HepG2 (cell line): ENCODE results near the gene NPSR1. TPM values are rescaled to one million over a fixed set of nuclear protein-coding genes. Genes with fewer than 3 reads are reported as not detected.

Source experiments
- CHD2 ChIP-seq: IDR thresholded peaks from 2 replicates; pipeline ENCODE4 v1.6.1; 2011; ENCODE audit warnings: low read depth, low read length, improper control_type of control experiment
- FOSL2 ChIP-seq: sonication (generic); formaldehyde crosslinking; IDR thresholded peaks from 2 replicates; pipeline ENCODE4 v1.4.0; 2020; ENCODE audit warnings: missing genetic modification reagents
- GATAD2A ChIP-seq: IDR thresholded peaks from 2 replicates; pipeline ENCODE4 v1.6.1; 2016
- HNF4A ChIP-seq: sonication (generic); formaldehyde crosslinking; IDR thresholded peaks from 2 replicates; pipeline ENCODE4 v1.4.0; 2020; ENCODE audit warnings: missing genetic modification reagents
- LCORL ChIP-seq, 2 experiments: fragments of 450-650 bp in 1 of 2; sonication (generic) in 1 of 2; formaldehyde crosslinking in 1 of 2; IDR thresholded peaks; 2 replicates each; pipeline versions ENCODE4 v1.5.0 to v1.6.1; 2017 to 2020; ENCODE audit warnings: antibody characterized with exemption in 1 of 2, missing genetic modification reagents in 1 of 2
- NFE2L2 ChIP-seq: fragments of 150-350 bp; IDR thresholded peaks from 2 replicates; pipeline ENCODE4 v1.6.1; 2014; ENCODE audit warnings: low read length
- NFYC ChIP-seq: IDR thresholded peaks from 2 replicates; pipeline ENCODE4 v1.6.1; 2016; ENCODE audit warnings: missing genetic modification reagents, missing compliant biosample characterization
- NR2F6 ChIP-seq, 2 experiments: IDR thresholded peaks; 2 replicates each; pipeline ENCODE4 v1.6.1; 2016; ENCODE audit warnings: antibody characterized with exemption in 1 of 2, mild to moderate bottlenecking in 1 of 2
- RFXAP ChIP-seq: sonication (generic); formaldehyde crosslinking; IDR thresholded peaks from 2 replicates; pipeline ENCODE4 v1.4.0; 2020; ENCODE audit warnings: missing genetic modification reagents, borderline replicate concordance
- SALL1 ChIP-seq: sonication (generic); formaldehyde crosslinking; IDR thresholded peaks from 2 replicates; pipeline ENCODE4 v1.8.0; 2022; ENCODE audit warnings: mild to moderate bottlenecking, missing genetic modification reagents
- SMC3 ChIP-seq: IDR thresholded peaks from 2 replicates; pipeline ENCODE4 v1.6.1; 2011; ENCODE audit warnings: low read length, improper control_type of control experiment
- STAG1 ChIP-seq: sonication (generic); formaldehyde crosslinking; IDR thresholded peaks from 2 replicates; pipeline ENCODE4 v1.4.0; 2020; ENCODE audit warnings: missing genetic modification reagents
- TEF ChIP-seq: sonication (generic); formaldehyde crosslinking; IDR thresholded peaks from 2 replicates; pipeline ENCODE4 v1.5.0; 2020; ENCODE audit warnings: missing genetic modification reagents
- TRIM24 ChIP-seq: sonication (generic); formaldehyde crosslinking; IDR thresholded peaks from 2 replicates; pipeline ENCODE4 v1.8.0; 2022; ENCODE audit warnings: mild to moderate bottlenecking, missing genetic modification reagents
- ZBTB20 ChIP-seq: sonication (generic); formaldehyde crosslinking; IDR thresholded peaks from 2 replicates; pipeline ENCODE4 v1.8.1; 2023; ENCODE audit warnings: missing genetic modification reagents, low read depth, mild to moderate bottlenecking, borderline replicate concordance
- ZMYM4 ChIP-seq: sonication (generic); formaldehyde crosslinking; IDR thresholded peaks from 2 replicates; pipeline ENCODE4 v1.8.1; 2023; ENCODE audit warnings: mild to moderate bottlenecking, missing genetic modification reagents
- ZNF496 ChIP-seq: sonication (generic); formaldehyde crosslinking; IDR thresholded peaks from 2 replicates; pipeline ENCODE4 v1.8.1; 2023; ENCODE audit warnings: mild to moderate bottlenecking, moderate library complexity, missing genetic modification reagents; ENCODE audit not compliant: insufficient replicate concordance
- ZNF644 ChIP-seq: IDR thresholded peaks from 2 replicates; pipeline ENCODE4 v1.6.1; 2016; ENCODE audit warnings: low read depth
- polyA plus RNA-seq, 8 experiments: library from polyadenylated mRNA; depleted of rRNA in 3 of 8; stranded (reverse) in 7 of 8; unstranded in 1 of 8; fragments of >200 nt; fragmentation: Illumina TruSeq in 4 of 8; extraction: Trizol in 4 of 8; gene quantifications; 2 replicates each; pipeline versions ENCODE4 v1.2.1 to v1.2.3, GENCODE V29; 2011 to 2016; ENCODE audit warnings: low read depth in 4 of 8, missing spikeins in 1 of 8, mixed read lengths in 1 of 8; ENCODE audit not compliant: insufficient read depth in 1 of 8
- total RNA-seq, 5 experiments: library from RNA; depleted of rRNA; stranded (reverse); fragments of >200 nt; fragmentation: Illumina TruSeq; extraction: Trizol; gene quantifications; 2 replicates each; pipeline ENCODE4 v1.2.3, GENCODE V29; 2016; ENCODE audit warnings: low read depth in 1 of 5
- TF ChIP-seq, protein P1 (sequence below), 2 experiments: sonication (generic) in 1 of 2; formaldehyde crosslinking in 1 of 2; IDR thresholded peaks; 2 replicates each; pipeline versions ENCODE4 v1.4.0 to v1.6.1; 2018 to 2020; ENCODE audit warnings: missing genetic modification reagents in 2 of 2, borderline replicate concordance in 1 of 2, low read depth in 1 of 2, mild to moderate bottlenecking in 1 of 2, missing biosample characterization in 1 of 2
- TF ChIP-seq, protein P2 (sequence below), 2 experiments: sonication (generic) in 1 of 2; formaldehyde crosslinking in 1 of 2; IDR thresholded peaks; 2 replicates each; pipeline versions ENCODE4 v1.4.0 to v1.6.1; 2016 to 2020; ENCODE audit warnings: borderline replicate concordance in 1 of 2, low read depth in 1 of 2, mild to moderate bottlenecking in 1 of 2, missing genetic modification reagents in 1 of 2
- TF ChIP-seq, protein P3 (sequence below): sonication (generic); formaldehyde crosslinking; IDR thresholded peaks from 2 replicates; pipeline ENCODE4 v1.5.1; 2020; ENCODE audit warnings: mild to moderate bottlenecking, missing genetic modification reagents, moderate library complexity

Gene NPSR1
- total and polyA plus RNA-seq, 2 of the 13 experiments (the other 11 are each of a cell fraction or from before 2014, with no cell fraction given), result not detected

DNA sequence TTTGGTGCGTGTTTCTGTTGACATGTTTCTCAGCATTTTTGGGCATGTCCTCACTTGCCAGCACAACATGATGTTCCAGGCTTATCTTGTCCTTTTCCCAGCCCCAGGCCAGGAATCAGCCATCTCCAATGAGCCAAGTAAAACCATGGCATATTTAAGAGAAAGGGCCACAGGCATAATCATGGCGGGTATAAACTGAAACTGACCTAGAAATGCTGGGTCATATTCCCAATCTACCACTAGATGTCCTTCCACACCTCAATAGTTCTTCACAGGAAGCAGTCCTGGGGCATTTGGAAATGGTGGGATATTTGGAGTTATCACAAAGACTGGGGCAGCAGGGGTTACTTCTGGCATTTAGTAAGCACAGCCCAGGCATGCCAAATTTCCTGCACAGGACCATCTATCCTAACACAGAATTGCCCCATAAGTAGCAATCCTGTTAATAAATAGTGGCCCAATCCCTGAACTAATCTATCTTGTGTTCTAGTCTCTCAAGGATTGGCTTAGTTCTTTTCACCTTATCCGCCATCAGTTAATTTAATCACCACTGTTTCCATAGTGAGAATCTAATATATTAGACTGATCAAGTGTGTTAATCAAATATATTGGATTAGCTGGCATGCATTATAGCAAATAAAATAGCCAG, 101.6 kb downstream of the NPSR1 start (continued):
- TF ChIP-seq, protein P1, sequence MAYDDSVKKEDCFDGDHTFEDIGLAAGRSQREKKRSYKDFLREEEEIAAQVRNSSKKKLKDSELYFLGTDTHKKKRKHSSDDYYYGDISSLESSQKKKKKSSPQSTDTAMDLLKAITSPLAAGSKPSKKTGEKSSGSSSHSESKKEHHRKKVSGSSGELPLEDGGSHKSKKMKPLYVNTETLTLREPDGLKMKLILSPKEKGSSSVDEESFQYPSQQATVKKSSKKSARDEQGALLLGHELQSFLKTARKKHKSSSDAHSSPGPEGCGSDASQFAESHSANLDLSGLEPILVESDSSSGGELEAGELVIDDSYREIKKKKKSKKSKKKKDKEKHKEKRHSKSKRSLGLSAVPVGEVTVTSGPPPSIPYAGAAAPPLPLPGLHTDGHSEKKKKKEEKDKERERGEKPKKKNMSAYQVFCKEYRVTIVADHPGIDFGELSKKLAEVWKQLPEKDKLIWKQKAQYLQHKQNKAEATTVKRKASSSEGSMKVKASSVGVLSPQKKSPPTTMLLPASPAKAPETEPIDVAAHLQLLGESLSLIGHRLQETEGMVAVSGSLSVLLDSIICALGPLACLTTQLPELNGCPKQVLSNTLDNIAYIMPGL (CRISPR knock-in tag; IDR thresholded peaks at IDR 0.05; ENCODE audit: borderline replicate concordance in 1 of 2, low read depth in 1 of 2), result 0 out of 4 replicates have a peak, but pooled peaks have one; percentile 29 to 51
- TF ChIP-seq STAG1 (CRISPR knock-in tag), result peak; percentile 76
- no peak for TF ChIP-seq TRIM24 (CRISPR knock-in tag)
- TF ChIP-seq LCORL (IDR thresholded peaks at IDR 0.05), result no peak
- peak; percentile 55 for TF ChIP-seq LCORL (CRISPR knock-in tag; IDR thresholded peaks at IDR 0.05)
- peak; percentile 45; the same call in 1 of the 2 replicates for TF ChIP-seq ZMYM4
- no peak for TF ChIP-seq NR2F6 (IDR thresholded peaks at IDR 0.05)
- TF ChIP-seq NR2F6 (CRISPR knock-in tag; IDR thresholded peaks at IDR 0.05), result no peak
- no peak for TF ChIP-seq ZNF496 (CRISPR knock-in tag)
- TF ChIP-seq ZBTB20 (CRISPR knock-in tag), result 0 out of 2 replicates have a peak, but pooled peaks have one; percentile 48
- 0 out of 2 replicates have a peak, but pooled peaks have one; percentile 7 for TF ChIP-seq NFE2L2
- TF ChIP-seq, protein P2, sequence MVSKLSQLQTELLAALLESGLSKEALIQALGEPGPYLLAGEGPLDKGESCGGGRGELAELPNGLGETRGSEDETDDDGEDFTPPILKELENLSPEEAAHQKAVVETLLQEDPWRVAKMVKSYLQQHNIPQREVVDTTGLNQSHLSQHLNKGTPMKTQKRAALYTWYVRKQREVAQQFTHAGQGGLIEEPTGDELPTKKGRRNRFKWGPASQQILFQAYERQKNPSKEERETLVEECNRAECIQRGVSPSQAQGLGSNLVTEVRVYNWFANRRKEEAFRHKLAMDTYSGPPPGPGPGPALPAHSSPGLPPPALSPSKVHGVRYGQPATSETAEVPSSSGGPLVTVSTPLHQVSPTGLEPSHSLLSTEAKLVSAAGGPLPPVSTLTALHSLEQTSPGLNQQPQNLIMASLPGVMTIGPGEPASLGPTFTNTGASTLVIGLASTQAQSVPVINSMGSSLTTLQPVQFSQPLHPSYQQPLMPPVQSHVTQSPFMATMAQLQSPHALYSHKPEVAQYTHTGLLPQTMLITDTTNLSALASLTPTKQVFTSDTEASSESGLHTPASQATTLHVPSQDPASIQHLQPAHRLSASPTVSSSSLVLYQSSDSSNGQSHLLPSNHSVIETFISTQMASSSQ (IDR thresholded peaks at IDR 0.05; ENCODE audit: low read depth), result 0 out of 2 replicates have a peak, but pooled peaks have one; percentile 27
- TF ChIP-seq, protein P2 (CRISPR knock-in tag; IDR thresholded peaks at IDR 0.05; ENCODE audit: borderline replicate concordance), result no peak; the same call in 1 of the 2 replicates
- TF ChIP-seq HNF4A (CRISPR knock-in tag), result 0 out of 2 replicates have a peak, but pooled peaks have one; percentile 11
- TF ChIP-seq, protein P3, sequence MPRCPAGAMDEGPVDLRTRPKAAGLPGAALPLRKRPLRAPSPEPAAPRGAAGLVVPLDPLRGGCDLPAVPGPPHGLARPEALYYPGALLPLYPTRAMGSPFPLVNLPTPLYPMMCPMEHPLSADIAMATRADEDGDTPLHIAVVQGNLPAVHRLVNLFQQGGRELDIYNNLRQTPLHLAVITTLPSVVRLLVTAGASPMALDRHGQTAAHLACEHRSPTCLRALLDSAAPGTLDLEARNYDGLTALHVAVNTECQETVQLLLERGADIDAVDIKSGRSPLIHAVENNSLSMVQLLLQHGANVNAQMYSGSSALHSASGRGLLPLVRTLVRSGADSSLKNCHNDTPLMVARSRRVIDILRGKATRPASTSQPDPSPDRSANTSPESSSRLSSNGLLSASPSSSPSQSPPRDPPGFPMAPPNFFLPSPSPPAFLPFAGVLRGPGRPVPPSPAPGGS (CRISPR knock-in tag), result no peak
- TF ChIP-seq CHD2, result no peak
- 0 out of 2 replicates have a peak, but pooled peaks have one; percentile 21 for TF ChIP-seq RFXAP
- TF ChIP-seq NFYC, result no peak
- TF ChIP-seq GATAD2A, result peak; percentile 19; the same call in 1 of the 2 replicates
- 0 out of 2 replicates have a peak, but pooled peaks have one; percentile 18 for TF ChIP-seq FOSL2
- TF ChIP-seq ZNF644 (CRISPR knock-in tag), result peak; percentile 46; the same call in 1 of the 2 replicates
- peak; percentile 68; the same call in 1 of the 2 replicates for TF ChIP-seq SMC3
- 0 out of 2 replicates have a peak, but pooled peaks have one; percentile 13 for TF ChIP-seq SALL1 (CRISPR knock-in tag)
- TF ChIP-seq TEF, result peak; percentile 49; the same call in 1 of the 2 replicates
